Neural cell (in vitro differentiated cells): ENCODE measurements around the gene CBLB. TPM values are rescaled to one million over a fixed set of nuclear protein-coding genes. Genes with fewer than 3 reads are reported as not detected.
A peak's percentile ranks its signal among the peaks of the same experiment; 100 is the strongest.

Experiments used
- H2AFZ ChIP-seq: fragments of 200-600, 300-800 bp; sonication (generic), shearing (Covaris generic); 2 replicates; pipeline ENCODE4 v1.6.0; 2014; ENCODE audit warnings: low read depth, mild to moderate bottlenecking, antibody characterized with exemption, low read length, moderate library complexity
- H3F3A ChIP-seq: fragments of 200-600 bp; shearing (Covaris generic); 2 replicates; pipeline ENCODE4 v1.6.1; 2016; ENCODE audit warnings: mild to moderate bottlenecking, moderate library complexity, mixed read lengths, antibody characterized with exemption, low read length; ENCODE audit not compliant: insufficient read depth, poor library complexity, severe bottlenecking
- H3K27ac ChIP-seq: fragments of 200-600, 300-800 bp; sonication (generic), shearing (Covaris generic); 2 replicates; pipeline ENCODE4 v1.5.1; 2014; ENCODE audit warnings: mild to moderate bottlenecking, low read length, moderate library complexity
- H3K27me3 ChIP-seq: fragments of 300-800, 200-600 bp; sonication (generic), shearing (Covaris generic); 2 replicates; pipeline ENCODE4 v1.6.0; 2014; ENCODE audit warnings: mild to moderate bottlenecking, low read depth, low read length, moderate library complexity; ENCODE audit not compliant: insufficient read depth
- H3K36me3 ChIP-seq: fragments of 300-800, 200-600 bp; sonication (generic), shearing (Covaris generic); 2 replicates; pipeline ENCODE4 v1.5.1; 2014; ENCODE audit warnings: mild to moderate bottlenecking, antibody characterized with exemption, low read length, moderate library complexity; ENCODE audit not compliant: insufficient read depth
- H3K4me2 ChIP-seq: fragments of 300-800, 200-600 bp; sonication (generic), shearing (Covaris generic); 2 replicates; pipeline ENCODE4 v1.6.0; 2014; ENCODE audit warnings: mild to moderate bottlenecking, low read length
- H3K4me3 ChIP-seq: fragments of 300-800, 200-600 bp; sonication (generic), shearing (Covaris generic); 2 replicates; pipeline ENCODE4 v1.5.1; 2014; ENCODE audit warnings: mild to moderate bottlenecking, low read length, moderate library complexity
- H3K79me2 ChIP-seq: fragments of 200-600 bp; shearing (Covaris generic); replicated peaks from 2 replicates; pipeline ENCODE4 v1.6.0; 2014; ENCODE audit warnings: mild to moderate bottlenecking, low read length, moderate library complexity; ENCODE audit not compliant: insufficient read depth
- H3K9ac ChIP-seq: fragments of 300-800, 200-600 bp; sonication (generic), shearing (Covaris generic); 2 replicates; pipeline ENCODE4 v1.6.1; 2016; ENCODE audit warnings: mild to moderate bottlenecking, low read length, mixed read lengths
- H3K9me2 ChIP-seq: fragments of 200-600 bp; shearing (Covaris generic); 2 replicates; pipeline ENCODE4 v1.6.1; 2016; ENCODE audit warnings: mild to moderate bottlenecking, low read length, mixed read lengths; ENCODE audit not compliant: insufficient read depth
- H3K9me3 ChIP-seq: fragments of 200-600, 300-800 bp; sonication (generic), shearing (Covaris generic); 2 replicates; pipeline ENCODE4 v1.6.1; 2016; ENCODE audit warnings: mild to moderate bottlenecking, mixed run types, low read length, moderate library complexity, mixed read lengths
- H4K20me1 ChIP-seq: fragments of 200-600 bp; shearing (Covaris generic); 2 replicates; pipeline ENCODE4 v1.6.1; 2016; ENCODE audit warnings: mild to moderate bottlenecking, mixed run types; ENCODE audit not compliant: insufficient read depth
- CTCF ChIP-seq: fragments of 450-650 bp; IDR thresholded peaks from 2 replicates; pipeline ENCODE4 v1.5.1; 2014; ENCODE audit warnings: antibody characterized with exemption, mild to moderate bottlenecking, moderate library complexity; ENCODE audit not compliant: poor library complexity, severe bottlenecking
- EP300 ChIP-seq: fragments of 450-650 bp; conservative IDR thresholded peaks from 2 replicates; pipeline ENCODE4 v1.6.1; 2014; ENCODE audit warnings: antibody characterized with exemption, mild to moderate bottlenecking, moderate library complexity; ENCODE audit not compliant: poor library complexity, severe bottlenecking
- EZH2 ChIP-seq: fragments of 200-600, 300-800 bp; shearing (Covaris generic), sonication (generic); IDR thresholded peaks from 2 replicates; pipeline ENCODE4 v1.6.1; 2014; ENCODE audit warnings: antibody characterized with exemption, low read length, borderline replicate concordance, mild to moderate bottlenecking; ENCODE audit not compliant: insufficient read depth, poor library complexity, severe bottlenecking
- MXI1 ChIP-seq: fragments of 450-650 bp; conservative IDR thresholded peaks from 2 replicates; pipeline ENCODE4 v1.6.1; 2014; ENCODE audit warnings: antibody characterized with exemption, mild to moderate bottlenecking; ENCODE audit not compliant: poor library complexity, severe bottlenecking
- POLR2AphosphoS5 ChIP-seq: IDR thresholded peaks from 2 replicates; pipeline ENCODE4 v1.6.1; 2012
- RAD21 ChIP-seq: fragments of 450-650 bp; conservative IDR thresholded peaks from 2 replicates; pipeline ENCODE4 v1.6.1; 2014; ENCODE audit warnings: antibody characterized with exemption, mild to moderate bottlenecking, moderate library complexity
- SMC3 ChIP-seq: fragments of 450-650 bp; conservative IDR thresholded peaks from 2 replicates; pipeline ENCODE4 v1.6.1; 2014; ENCODE audit warnings: antibody characterized with exemption, mild to moderate bottlenecking, moderate library complexity; ENCODE audit not compliant: poor library complexity
- TAF1 ChIP-seq: IDR thresholded peaks from 2 replicates; pipeline ENCODE4 v1.6.1; 2012; ENCODE audit warnings: low read depth
- polyA plus RNA-seq: library from polyadenylated mRNA; depleted of rRNA; stranded (reverse); fragments of >200 nt; gene quantifications from 2 replicates; pipeline ENCODE4 v1.2.3, GENCODE V29; 2014
- TF ChIP-seq, protein P1 (sequence below): IDR thresholded peaks from 2 replicates; pipeline ENCODE4 v1.6.1; 2012; ENCODE audit warnings: borderline replicate concordance

Gene CBLB
- polyA plus RNA-seq, 1 donor from 2014 or later = 36.4 TPM

DNA sequence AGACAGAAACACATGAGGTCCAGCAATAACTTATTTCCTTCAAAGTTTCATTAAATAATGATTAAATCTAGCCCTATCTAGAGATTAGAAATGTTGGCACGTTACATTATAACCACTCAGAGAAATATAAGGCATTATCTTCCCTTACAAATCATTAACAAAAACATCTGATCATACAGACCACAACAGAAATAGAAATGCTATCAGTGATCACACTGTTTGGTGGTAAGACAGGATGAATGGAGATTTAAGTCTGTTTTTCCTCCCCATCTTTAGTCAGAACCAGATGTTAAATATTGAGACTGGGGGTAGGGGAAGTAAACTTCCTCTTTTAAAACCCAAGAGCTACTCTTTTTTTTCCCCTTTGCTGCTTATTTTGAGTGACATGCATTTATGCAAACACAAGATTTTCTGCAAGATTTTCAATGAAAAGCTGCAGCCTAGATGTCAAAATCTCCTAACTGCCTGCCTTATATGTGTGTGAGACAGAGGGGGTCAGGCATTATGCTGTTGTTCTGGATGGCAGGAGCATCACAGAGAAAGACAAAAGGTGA is 70.4 kb downstream of the CBLB start:
- Histone ChIP-seq H3K9me2 (no peaks in the 10 kb centered on the region), H3K27ac (peak overlapping the region; percentile 29), H2AFZ (no peak overlapping the region), H3K9me3 (no peaks in the 10 kb centered on the region), H3K79me2 (peaks cover 6% of the 10 kb centered on the region), H3K4me2 (peak overlapping the region; percentile 9), H3F3A (no peaks in the 10 kb centered on the region), H3K27me3 (no peaks in the 10 kb centered on the region), H3K4me3 (peak overlapping the region; percentile 8), H3K36me3 (no peaks in the 10 kb centered on the region), H3K9ac (no peak overlapping the region), H4K20me1 (no peaks in the 10 kb centered on the region)
- TF ChIP-seq, protein P1, sequence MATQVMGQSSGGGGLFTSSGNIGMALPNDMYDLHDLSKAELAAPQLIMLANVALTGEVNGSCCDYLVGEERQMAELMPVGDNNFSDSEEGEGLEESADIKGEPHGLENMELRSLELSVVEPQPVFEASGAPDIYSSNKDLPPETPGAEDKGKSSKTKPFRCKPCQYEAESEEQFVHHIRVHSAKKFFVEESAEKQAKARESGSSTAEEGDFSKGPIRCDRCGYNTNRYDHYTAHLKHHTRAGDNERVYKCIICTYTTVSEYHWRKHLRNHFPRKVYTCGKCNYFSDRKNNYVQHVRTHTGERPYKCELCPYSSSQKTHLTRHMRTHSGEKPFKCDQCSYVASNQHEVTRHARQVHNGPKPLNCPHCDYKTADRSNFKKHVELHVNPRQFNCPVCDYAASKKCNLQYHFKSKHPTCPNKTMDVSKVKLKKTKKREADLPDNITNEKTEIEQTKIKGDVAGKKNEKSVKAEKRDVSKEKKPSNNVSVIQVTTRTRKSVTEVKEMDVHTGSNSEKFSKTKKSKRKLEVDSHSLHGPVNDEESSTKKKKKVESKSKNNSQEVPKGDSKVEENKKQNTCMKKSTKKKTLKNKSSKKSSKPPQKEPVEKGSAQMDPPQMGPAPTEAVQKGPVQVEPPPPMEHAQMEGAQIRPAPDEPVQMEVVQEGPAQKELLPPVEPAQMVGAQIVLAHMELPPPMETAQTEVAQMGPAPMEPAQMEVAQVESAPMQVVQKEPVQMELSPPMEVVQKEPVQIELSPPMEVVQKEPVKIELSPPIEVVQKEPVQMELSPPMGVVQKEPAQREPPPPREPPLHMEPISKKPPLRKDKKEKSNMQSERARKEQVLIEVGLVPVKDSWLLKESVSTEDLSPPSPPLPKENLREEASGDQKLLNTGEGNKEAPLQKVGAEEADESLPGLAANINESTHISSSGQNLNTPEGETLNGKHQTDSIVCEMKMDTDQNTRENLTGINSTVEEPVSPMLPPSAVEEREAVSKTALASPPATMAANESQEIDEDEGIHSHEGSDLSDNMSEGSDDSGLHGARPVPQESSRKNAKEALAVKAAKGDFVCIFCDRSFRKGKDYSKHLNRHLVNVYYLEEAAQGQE = no peak
- TF ChIP-seq POLR2AphosphoS5 = no peak
- peak; percentile 55 for TF ChIP-seq EP300

GRCh38 chr3:105793040-105793439 is 75.8 kb downstream of the CBLB start:
- peaks cover 22% of the 10 kb centered on the region for H3K79me2 ChIP-seq

More at GRCh38 chr3:105793040-105793439, 75.8 kb downstream of the CBLB start:
- H3K9me3 ChIP-seq = no peaks in the 10 kb centered on the region
- H3K27ac ChIP-seq = no peak overlapping the region
- H4K20me1 ChIP-seq = no peaks in the 10 kb centered on the region
- H3K9me2 ChIP-seq = no peaks in the 10 kb centered on the region
- H3K9ac ChIP-seq = no peak overlapping the region
- H3K27me3 ChIP-seq = no peaks in the 10 kb centered on the region
- H2AFZ ChIP-seq = no peak overlapping the region
- H3K4me3 ChIP-seq = no peak overlapping the region
- no peak for TF ChIP-seq MXI1
- no peak for TF ChIP-seq RAD21
- TF ChIP-seq CTCF = no peak
- TF ChIP-seq, protein P1 = no peak
- TF ChIP-seq EZH2 = no peak
- TF ChIP-seq EP300 = no peak
- TF ChIP-seq TAF1 = no peak
- no peak for TF ChIP-seq POLR2AphosphoS5
- no peak for TF ChIP-seq SMC3
- no peaks in the 10 kb centered on the region for H3F3A ChIP-seq
- H3K4me2 ChIP-seq = no peak overlapping the region
- H3K36me3 ChIP-seq = no peaks in the 10 kb centered on the region
